GM15510 (cell line): Measurements from ENCODE around the gene NR2C2AP.

Source experiments
- POLR2A ChIP-seq: IDR thresholded peaks from 3 replicates; pipeline ENCODE4 v1.6.1; 2011; ENCODE audit warnings: borderline replicate concordance; ENCODE audit not compliant: insufficient read length; ENCODE audit errors: extremely low read depth

NR2C2AP gene

GRCh38 chr19:19205416-19206410 is 2.5 kb upstream of the NR2C2AP start:
- no peak for TF ChIP-seq POLR2A

DNA sequence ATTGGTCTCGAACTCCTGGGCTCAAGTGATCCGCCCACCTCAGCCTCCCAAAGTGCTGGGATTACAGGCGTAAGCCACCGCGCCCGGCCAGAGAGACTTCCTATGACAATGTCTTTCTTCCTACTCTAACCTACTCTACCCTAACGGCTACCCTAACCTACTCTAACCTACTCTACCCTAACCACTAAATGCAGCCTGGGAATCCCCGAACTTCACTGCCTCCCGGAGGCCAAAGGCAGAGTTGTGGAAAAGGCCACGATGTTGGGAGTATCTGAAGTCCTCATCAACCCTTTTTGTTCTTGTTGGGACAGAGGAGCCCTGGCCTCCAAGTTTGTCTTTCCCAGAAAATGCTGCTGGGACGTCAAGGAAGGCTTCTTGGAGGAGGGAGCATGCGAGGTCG is 967 bp upstream of the NR2C2AP start:
- TF ChIP-seq POLR2A, result no peak

DNA sequence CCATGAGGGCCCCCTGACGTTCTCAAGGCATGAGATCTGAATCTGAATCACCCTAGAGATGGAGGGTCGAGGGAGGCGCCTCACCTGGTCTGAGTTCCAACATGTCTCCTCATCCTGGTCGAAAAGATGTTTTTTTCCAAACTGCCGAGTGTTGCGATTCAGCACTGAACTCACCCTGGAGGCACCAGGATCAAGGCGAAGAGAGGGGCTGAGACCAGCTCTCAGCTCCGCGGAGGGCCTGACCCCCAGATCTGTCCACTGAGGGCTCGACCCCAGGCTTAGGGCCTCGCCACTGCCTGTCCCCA is 555 bp downstream of the NR2C2AP start:
- no peak for TF ChIP-seq POLR2A

DNA sequence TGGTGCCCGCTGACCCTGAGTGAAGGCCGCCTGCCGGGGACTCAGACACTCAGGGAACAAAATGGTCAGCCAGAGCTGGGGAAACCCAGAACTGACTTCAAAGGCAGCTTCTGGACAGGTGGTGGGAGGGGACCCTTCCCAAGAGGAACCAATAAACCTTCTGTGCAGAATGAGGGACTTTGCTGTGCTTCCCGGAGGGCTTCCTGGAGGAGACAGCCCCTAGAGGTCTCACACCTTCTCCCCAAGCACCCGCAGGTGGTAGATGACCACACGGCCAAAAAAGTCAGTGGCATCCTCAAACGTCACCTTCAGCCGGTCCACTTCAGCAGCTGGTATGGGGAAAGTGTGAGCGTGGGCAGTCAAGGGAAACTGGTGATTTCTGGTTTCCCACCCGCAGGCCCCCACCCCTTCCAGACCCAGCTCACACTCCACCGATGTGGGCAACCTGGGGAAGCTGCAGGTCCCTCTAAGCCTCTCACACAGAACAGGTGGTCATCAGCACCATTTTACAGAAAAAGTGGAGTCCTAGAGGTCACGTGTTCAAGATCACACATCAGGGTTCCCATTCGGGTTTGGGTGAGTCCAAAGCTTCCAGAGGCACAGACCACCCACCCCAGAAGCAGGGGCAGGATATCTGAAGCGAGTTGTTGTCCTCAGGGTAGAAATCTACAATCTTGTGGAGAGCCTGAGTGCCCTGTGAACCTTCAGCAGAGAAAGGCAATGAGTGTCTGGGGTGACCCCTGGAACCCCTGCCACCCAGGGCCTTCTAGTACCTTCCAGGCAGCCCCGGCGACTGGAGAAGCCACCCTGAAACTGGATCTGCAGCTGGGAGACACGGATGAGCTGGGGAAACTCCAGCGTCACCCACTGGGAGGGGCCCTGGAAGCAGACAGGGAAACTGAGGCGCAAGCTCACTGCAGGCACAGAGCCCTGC is 1.2 kb downstream of the NR2C2AP start:
- no peak for TF ChIP-seq POLR2A

- no peak for TF ChIP-seq POLR2A
Observed at GRCh38 chr19:19193926-19194325, 9.3 kb downstream of the NR2C2AP start.

GRCh38 chr19:19192910-19193423 is 10.2 kb downstream of the NR2C2AP start:
- peak; percentile 31 for TF ChIP-seq POLR2A

DNA sequence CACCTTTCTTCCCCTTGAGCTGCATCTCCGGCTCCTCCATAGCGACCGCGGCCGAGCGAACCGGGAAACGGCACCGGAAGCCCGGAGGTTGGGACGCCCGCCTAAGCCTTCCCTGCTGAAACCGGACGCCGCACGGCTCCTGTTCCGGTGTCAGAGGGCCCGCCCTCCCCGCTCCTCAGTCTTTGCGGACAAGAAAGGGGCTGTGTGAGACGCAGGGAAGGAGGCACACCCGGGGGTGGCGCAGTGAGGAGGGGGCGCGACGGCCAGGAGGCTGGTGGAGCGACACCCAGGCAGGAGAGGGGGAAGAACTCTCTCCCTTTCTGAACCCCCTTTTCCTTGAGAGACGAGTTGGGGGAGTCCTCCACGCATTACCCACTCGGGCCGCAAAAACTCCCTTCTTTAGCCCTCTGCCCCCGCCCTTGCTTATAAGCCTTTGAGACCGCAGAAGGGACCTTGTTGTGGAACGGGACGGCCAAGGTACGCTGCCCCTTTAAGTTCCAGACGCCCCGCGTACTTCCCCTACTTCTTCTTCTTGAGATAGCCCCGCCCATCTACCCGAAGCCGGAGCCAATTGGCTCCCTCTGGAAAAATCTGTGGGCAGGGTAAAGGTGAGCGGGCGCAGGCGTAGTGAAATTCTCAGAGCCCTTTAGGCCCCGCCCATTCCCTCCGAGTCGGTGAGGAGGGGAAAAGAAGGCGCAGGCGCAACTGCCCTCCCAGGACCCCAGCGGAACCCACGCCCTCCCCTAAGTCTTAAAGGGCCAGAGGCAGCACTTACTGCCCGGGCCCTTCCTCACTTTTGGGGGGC is 10.9 kb downstream of the NR2C2AP start, which contains the start of the genes BORCS8 and RFXANK:
Gene BORCS8 (minus strand): TSS at position 75 of the 805 bp plus-strand sequence. CDS start 35 bp downstream, at position 40.
Gene RFXANK (plus strand): TSS at position 181 of the 805 bp plus-strand sequence. CDS start 1,689 bp downstream, outside the sequence.
- TF ChIP-seq POLR2A, result peak; percentile 66

DNA sequence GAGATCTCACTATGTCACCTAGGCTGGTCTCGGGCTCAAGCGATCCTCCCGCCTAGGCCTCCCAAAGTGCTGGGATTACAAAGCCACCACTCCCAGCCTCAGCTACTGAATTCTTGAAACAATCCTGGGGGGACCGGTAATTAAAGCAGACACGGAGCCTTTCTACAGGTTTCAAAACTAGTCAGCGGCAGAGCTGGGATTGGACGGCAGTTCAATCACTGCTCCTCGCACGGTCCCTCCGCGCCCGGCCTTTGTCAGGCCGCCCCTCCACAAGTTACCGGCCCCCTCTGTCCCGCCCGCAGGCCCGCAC is 11.5 kb downstream of the NR2C2AP start:
- TF ChIP-seq POLR2A, result no peak

- no peak for TF ChIP-seq POLR2A
Observed at GRCh38 chr19:19186742-19187141, 16.5 kb downstream of the NR2C2AP start.

DNA sequence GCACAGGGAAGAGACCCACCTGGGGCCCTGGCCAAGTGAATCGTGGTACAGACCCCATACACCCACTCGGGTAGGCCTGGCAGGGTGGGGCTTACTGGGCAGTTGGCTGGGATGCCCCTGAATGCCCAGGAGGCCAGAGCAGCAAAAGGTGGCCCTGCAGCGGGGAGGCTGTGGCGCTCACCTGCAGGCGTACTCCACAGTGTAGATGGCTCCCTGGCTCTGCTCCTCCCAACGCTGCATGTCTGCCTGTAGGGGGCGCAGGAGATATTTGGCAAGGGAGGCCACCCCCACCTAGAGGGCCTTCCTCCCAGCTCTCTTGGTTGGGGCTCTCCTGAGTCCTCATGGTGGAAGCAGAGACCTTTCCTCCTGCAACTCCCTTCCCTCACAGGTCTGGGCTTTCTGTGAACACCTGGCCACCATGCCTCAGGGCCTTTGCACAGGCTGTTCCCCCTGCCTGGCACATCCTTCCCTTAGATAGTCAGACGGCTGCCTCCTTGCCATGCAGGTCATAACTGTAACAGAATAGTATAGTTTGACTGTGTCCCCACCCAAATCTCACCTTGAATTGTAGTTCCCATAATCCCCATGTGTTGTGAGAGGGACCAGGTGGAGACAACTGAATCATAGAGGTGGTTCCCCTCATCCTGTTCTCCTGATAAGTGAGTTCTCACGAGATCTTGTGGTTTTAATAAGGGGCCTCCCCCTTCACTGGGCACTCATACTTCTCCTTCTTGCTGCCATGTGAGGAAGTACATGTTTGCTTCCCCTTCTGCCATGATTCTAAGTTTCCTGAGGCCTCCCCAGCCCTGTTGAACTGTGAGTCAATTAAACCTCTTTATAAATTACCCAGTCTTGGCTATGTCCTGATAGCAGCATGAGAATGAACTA is 17.1 kb downstream of the NR2C2AP start:
- TF ChIP-seq POLR2A, result no peak

DNA sequence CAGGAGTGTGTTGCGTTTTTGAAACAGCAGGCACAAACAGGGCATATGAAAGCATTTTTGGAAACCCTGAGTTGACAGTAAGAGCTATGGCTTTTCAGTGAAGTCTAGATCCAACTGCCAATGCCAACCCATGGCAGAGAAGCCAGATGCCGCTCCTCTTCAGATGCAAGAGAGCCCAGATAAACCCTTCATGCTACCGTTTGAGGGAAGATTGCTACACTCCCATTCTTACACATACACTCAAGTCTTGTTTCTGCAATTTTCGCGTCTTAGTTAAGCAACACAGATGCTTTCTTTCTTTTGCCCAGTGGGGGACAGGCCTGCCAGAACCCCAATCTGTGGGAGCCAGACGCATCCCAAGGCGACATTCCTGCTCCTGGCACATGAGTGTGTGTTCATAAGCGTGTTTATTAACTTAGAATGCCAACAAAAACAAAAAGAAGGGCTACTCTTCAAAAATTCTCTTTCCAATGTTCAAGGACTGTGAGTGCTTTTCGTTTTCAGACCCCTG is 21.7 kb downstream of the NR2C2AP start:
- TF ChIP-seq POLR2A, result no peak

GRCh38 chr19:19179548-19180441 is 23.4 kb downstream of the NR2C2AP start:
- no peak for TF ChIP-seq POLR2A
